Measurements from ENCODE around the gene DCLK2.
"Not testable (repeated sequence)": the region's sequence is repeated elsewhere in the genome, so short reads cannot be mapped to it uniquely, and the experiment has no call there.

DCLK2 gene

GRCh38 chr4:150152766-150153165 is 74.5 kb downstream of the DCLK2 start:
- no peak for DNase-seq (ENCODE audit: low read depth)

DNA sequence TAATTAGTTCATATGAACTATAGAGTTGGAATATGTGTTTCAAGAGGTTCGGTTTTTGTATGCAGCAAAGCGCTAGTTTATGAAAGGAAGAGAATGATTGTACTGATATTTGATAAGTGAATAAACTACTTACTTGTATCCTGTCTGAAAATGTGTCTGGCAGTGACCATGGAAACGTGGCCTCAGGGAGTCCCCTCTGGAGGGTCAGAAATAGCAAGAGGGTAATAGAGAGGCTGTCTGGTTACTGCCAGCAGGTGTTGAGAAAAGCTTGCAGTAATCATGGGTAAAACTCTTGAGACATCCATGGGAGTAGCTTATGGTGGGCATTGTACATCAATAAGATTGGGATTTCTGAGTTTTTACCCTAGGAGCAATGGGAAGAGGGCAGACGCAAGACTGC is 77.1 kb downstream of the DCLK2 start:
- no peak for DNase-seq (ENCODE audit: low read depth)

- DNase-seq (ENCODE audit: low read depth) = no peak
Observed at GRCh38 chr4:150156543-150156942, 78.3 kb downstream of the DCLK2 start.

GRCh38 chr4:150158041-150158440 is 79.8 kb downstream of the DCLK2 start:
- DNase-seq (ENCODE audit: low read depth) = no peak

DNA sequence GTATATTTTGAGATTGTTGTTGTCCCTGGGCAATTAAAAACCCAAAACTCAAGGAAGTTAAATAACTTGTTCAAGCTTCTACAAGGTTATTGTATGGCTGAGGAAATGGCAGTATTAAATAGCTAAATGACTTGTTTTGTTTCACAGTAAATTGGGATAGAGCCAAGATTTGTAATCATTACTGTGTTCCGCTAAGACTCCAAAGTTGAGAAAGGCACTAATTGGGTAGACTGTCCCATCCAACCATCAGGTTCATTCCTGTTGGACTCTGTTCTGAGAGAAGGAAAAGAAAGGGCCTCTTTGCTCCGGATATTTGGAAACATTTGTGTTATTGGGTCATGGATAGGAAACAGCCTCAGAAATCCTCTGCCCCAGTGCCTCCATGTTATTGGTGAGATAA is 82.2 kb downstream of the DCLK2 start:
- no peak for DNase-seq (ENCODE audit: low read depth)

GRCh38 chr4:150161109-150161508 is 82.9 kb downstream of the DCLK2 start:
- no peak for DNase-seq (ENCODE audit: low read depth)

- not testable (repeated sequence) for DNase-seq (ENCODE audit: low read depth)
Observed at GRCh38 chr4:150162020-150162419, 83.8 kb downstream of the DCLK2 start.

DNA sequence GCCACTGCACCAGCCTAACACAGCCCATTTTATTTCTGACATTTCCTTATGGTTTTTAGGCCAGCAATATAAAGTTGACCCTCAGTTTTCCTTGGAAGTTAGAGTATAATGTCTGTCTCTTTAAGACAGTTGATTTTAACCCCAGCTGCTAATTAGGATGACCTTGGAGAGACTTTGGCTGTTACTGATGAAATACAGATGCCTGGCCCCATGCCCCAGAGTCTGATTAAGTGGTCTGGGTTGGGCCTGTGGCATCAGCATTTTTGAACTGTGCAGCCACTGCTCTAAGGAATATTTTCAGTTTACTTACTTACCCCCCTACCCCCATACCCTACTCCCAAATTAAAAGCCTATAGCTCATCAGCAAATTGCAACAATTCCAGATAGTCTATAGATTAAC is 85.8 kb downstream of the DCLK2 start:
- no peak for DNase-seq (ENCODE audit: low read depth)

- DNase-seq (ENCODE audit: low read depth) = no peak
Observed at GRCh38 chr4:150164956-150165629, 86.8 kb downstream of the DCLK2 start.

GRCh38 chr4:150167054-150167453 is 88.8 kb downstream of the DCLK2 start:
- DNase-seq (ENCODE audit: low read depth) = no peak

DNA sequence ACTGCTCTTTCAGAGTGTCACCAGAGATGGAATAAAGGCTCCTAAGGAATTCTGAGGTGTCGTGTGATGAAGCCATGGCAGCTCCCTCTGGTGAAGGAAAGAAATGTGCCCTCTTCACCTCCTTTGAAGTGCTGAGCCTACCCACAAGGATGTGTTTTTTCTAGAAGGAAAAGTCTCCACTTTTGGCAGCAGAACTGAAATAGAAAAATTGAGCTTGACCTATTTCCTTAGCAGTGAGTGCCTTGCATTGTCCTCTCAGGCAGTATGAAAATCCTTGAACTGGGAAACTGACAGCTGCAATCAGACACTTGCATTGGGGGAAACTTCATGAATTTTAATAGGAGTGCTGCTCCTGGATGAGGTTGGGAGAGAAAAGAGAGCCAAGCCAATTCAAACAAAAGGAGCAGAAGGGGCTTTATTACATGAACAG is 95.2 kb downstream of the DCLK2 start:
- DNase-seq (ENCODE audit: low read depth) = no peak

DNA sequence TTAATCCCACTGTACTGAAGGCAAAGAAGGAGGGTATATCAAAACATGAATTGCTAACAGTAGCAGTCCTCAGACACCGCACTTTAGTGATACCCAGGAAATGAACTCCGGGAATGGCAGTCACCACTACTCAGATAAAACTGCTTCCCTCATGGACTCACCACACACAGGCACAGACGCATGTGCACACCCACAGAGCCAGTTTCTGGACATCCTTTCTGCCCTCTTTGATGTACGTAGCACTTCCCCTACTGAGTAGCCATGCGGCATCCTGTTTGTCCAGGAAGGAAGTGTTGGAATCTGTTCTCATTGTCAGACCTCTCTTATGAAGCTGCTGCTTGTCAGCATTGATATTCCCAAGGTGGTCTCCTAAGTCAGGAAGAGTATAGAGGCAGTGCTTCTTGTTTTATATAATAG is 95.7 kb downstream of the DCLK2 start:
- no peak for DNase-seq (ENCODE audit: low read depth)

DNA sequence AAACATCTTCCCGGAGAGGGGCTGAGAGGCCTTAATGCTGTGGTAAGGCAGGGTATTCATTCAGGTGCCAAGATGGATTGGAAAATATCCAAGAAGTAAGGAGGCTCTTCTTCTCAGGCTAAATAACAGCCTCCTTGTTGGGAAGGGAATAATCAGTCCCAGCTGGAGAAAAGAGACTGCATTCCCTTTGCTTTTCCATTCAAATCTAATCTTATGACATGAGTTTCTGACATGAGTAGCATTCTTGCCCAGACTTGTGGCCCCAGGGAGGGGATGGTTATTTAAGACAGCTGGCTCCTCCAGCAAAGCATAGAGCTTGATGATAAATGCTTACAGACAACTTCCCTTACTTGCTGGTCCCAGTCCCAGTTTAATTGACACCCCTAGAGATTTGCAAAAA is 98.3 kb downstream of the DCLK2 start:
- no peak for DNase-seq (ENCODE audit: low read depth)

- DNase-seq (ENCODE audit: low read depth) = no peak
Observed at GRCh38 chr4:150178161-150178560, 99.9 kb downstream of the DCLK2 start.

DNA sequence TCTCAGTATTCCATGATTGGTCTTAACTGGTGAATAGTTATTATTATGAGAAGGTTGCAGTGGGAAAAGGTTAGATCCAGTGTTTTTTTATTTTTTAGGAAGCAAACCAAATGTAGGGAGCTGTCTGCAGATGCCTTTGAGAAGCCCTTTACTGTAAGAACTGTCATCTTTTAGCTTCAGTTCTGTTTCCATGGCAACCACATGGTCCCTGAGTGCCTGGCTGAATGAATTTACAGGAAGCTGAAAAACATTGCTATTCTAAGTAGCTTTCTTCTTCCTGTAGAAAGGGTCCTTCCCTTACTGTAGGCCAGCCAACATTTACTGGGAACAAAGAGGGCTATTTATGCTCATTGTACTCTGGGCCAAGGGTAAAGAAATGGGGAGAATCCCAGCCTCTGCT is 103.3 kb downstream of the DCLK2 start:
- no peak for DNase-seq (ENCODE audit: low read depth)

DNA sequence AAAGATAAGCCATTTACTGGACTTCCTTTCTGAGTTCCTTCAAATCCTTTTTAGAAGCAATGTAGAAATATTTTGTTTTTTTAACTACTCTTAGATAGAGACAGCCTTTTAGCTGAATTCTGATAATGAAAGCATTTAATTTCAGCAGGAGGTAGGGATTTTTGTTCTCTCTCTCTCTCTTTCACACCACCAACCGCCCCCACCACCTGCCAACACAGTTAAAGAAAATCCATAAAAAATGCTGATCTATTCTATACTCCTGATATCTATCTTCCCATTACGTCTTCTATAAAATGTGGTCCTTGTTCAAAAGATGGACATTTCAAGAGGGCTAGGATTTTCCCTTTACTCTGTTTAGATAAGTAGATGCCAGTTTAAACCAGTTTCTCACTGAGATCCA is 104.5 kb downstream of the DCLK2 start:
- DNase-seq (ENCODE audit: low read depth) = no peak

DNA sequence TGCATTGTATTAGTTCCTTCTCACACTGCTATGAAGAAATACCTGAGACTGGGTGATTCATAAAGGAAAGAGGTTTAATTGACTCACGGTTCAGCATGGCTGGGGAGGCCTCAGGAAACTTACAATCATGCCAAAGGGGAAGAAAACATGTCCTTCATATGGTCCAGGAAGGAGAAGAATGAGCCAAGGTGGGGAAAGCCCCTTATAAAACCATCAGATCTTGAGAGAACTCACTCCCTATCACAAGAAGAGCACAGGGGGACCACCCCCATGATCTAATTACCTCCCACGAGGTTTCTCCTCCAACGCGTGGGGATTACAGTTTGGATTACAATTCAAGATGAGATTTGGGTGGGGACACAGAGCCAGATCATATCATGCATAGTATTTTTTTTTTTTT is 106.8 kb downstream of the DCLK2 start:
- DNase-seq (ENCODE audit: low read depth) = not testable (repeated sequence)

- DNase-seq (ENCODE audit: low read depth) = no peak
Observed at GRCh38 chr4:150192986-150193385, 114.7 kb downstream of the DCLK2 start.

- not testable (repeated sequence) for DNase-seq (ENCODE audit: low read depth)
Observed at GRCh38 chr4:150197256-150197655, 119.0 kb downstream of the DCLK2 start.

GRCh38 chr4:150199056-150199455 is 120.8 kb downstream of the DCLK2 start:
- no peak for DNase-seq (ENCODE audit: low read depth)

GRCh38 chr4:150205016-150205415 is 126.8 kb downstream of the DCLK2 start:
- DNase-seq (ENCODE audit: low read depth) = no peak

DNA sequence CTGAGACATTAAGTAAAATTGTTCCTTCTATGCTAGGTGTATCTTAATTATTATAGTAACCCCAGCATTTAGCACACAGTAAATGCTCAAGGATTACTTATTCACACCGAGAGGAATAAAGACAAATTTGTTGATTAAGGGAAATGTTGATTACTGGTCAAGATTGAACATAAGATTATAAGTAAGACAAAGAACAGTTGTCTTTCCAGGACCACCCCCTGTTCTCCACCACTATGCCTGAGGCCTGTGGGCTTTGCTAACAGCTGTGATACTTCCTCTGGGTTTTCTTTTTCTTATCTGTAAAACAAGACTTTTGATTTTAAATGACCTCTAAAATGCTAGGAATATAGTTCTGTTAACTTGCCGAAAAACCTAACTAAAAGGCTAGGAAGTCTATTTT is 128.0 kb downstream of the DCLK2 start:
- DNase-seq (ENCODE audit: low read depth) = no peak

DNA sequence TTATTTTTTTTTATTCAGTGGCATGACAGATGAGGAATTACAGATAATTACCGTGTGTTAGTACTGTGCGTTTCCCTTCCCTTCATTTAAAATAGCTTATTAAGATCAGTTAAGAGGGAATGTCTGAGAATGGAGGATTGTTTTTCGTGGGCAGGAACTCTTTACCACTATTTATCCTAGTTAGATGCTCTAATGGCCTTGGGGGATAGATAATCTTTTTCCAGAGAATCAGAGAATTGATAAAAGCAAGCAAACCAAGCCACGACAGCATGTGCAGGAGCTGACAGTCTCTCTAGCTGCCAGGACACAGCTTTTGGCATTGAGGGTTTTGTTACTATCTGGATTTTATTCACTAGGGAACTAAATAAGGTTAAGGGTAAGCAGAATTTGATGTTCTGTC is 128.7 kb downstream of the DCLK2 start:
- DNase-seq (ENCODE audit: low read depth) = no peak

- no peak for DNase-seq (ENCODE audit: low read depth)
Observed at GRCh38 chr4:150207871-150208270, 129.6 kb downstream of the DCLK2 start.
